Left ventricle myocardium inferior (tissue), 1 donor: ENCODE data around the gene FBXL12. TPM values are rescaled to one million over a fixed set of nuclear protein-coding genes. Genes with fewer than 3 reads are reported as not detected.
A peak's percentile ranks its signal among the peaks of the same experiment; 100 is the strongest.
"Not testable (repeated sequence)": the region's sequence is repeated elsewhere in the genome, so short reads cannot be mapped to it uniquely, and the experiment has no call there.

Experiments
- DNase-seq: peaks from one replicate; pipeline ENCODE4 v3.0.0-alpha.2; 2020
- H3K27ac ChIP-seq: fragments of 200-600 bp; replicated peaks from 2 replicates; pipeline ENCODE4 v1.8.0; 2021
- H3K27me3 ChIP-seq: fragments of 200-600 bp; 2 replicates; pipeline ENCODE4 v1.8.0; 2021; ENCODE audit warnings: low read depth
- H3K36me3 ChIP-seq: fragments of 200-600 bp; 2 replicates; pipeline ENCODE4 v1.8.0; 2021
- H3K4me1 ChIP-seq: fragments of 200-600 bp; 2 replicates; pipeline ENCODE4 v1.8.0; 2021
- H3K4me3 ChIP-seq: fragments of 200-600 bp; 2 replicates; pipeline ENCODE4 v1.8.0; 2021; ENCODE audit warnings: mild to moderate bottlenecking, moderate library complexity
- H3K9me3 ChIP-seq: fragments of 200-600 bp; replicated peaks from 2 replicates; pipeline ENCODE4 v1.8.0; 2021
- intact Hi-C: fragments of 100-400 bp; cut with micrococcal nuclease; formaldehyde crosslinking; loops from one replicate; pipeline ENCODE4 v1.11.0; 2022
- total RNA-seq: library from RNA; stranded (reverse); fragmentation: NEBNext Ultra II Directional; extraction: Animal tissue kit (Norgen Biotek cat#: 25700); gene quantifications from one replicate; pipeline ENCODE4 v1.2.1, GENCODE V29; 2021
- TF ChIP-seq, protein P1 (sequence below): fragments of 200-600 bp; IDR thresholded peaks from 2 replicates; pipeline ENCODE4 v1.8.0; 2021; ENCODE audit warnings: antibody characterized with exemption, mild to moderate bottlenecking, borderline replicate concordance
- donor health status: DM: no; HTN: yes; CAD: no; lungs with severe emphysema.

FBXL12 gene
- total RNA-seq, 1 donor from 2014 or later: 10.0 TPM

DNA sequence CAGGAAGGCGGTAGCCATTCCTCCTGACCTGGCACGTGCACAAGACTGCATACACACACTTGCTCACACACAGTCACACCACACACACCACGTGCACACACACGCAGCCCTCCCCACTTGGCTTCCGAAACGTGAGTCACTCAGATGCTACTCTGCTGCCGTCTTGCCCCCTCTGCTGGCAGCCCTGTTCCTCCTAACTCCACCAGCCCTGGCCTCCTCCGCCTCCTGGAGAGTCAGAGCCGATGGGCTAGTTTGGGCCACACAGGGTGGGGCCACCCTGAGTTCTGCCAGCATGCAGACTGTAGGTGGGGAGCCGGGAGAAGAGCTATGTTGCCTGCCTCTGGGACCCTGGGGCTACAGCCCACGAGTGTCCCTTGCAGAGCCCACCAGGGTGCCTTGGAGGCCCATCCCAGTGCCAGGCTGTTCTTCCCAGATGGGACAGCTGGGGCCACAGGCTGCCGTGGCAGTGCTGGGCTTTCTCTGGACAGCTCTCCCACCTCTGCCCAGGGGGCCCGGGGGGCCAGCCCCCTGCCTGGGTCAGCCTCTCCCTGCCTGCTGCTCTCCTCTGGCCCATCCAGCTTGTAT lies 28.3 kb upstream of the FBXL12 start:
- Histone ChIP-seq H3K4me1 (peaks cover 22% of the 10 kb centered on the region), H3K4me3 (no peak overlapping the region), H3K27ac (no peak overlapping the region), H3K9me3 (peaks cover 8% of the 10 kb centered on the region), H3K36me3 (peaks cover 77% of the 10 kb centered on the region), H3K27me3 (no peaks in the 10 kb centered on the region)
- intact Hi-C loops: no loop called here
- DNase-seq: no peak
- TF ChIP-seq, protein P1, sequence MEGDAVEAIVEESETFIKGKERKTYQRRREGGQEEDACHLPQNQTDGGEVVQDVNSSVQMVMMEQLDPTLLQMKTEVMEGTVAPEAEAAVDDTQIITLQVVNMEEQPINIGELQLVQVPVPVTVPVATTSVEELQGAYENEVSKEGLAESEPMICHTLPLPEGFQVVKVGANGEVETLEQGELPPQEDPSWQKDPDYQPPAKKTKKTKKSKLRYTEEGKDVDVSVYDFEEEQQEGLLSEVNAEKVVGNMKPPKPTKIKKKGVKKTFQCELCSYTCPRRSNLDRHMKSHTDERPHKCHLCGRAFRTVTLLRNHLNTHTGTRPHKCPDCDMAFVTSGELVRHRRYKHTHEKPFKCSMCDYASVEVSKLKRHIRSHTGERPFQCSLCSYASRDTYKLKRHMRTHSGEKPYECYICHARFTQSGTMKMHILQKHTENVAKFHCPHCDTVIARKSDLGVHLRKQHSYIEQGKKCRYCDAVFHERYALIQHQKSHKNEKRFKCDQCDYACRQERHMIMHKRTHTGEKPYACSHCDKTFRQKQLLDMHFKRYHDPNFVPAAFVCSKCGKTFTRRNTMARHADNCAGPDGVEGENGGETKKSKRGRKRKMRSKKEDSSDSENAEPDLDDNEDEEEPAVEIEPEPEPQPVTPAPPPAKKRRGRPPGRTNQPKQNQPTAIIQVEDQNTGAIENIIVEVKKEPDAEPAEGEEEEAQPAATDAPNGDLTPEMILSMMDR: peak; percentile 34

DNA sequence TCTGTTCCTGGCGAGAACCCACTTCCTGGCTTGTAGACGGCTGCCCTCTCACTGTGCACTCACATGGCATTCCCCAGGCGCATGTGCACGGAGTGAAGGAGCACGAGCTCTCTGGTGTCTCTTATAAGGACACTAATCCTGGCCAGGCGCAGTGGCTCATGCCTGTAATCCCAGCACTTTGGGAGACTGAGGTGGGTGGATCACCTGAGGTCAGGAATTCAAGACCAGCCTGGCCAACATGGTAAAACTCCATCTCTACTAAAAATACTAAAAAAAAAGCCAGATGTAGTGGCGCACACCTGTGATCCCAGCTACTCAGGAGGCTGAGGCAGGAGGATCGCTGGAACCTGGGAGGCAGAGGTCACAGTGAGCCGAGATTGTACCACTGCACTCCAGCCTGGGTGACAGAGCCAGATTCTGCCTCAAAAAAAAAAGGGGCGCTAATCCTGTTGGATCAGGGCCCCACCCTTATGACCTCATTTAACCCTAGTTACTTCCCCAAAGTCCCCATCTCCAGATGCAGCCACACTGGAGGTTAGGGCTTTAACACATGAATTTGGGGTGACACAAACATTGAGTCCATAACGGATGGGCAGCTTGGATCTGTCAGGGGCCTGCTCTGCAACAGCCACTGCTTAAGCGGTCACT lies 24.9 kb upstream of the FBXL12 start:
- H3K4me3 ChIP-seq, DNase-seq, H3K27me3 ChIP-seq, H3K27ac ChIP-seq, H3K9me3 ChIP-seq, intact Hi-C loops: not testable (repeated sequence)
- Histone ChIP-seq H3K36me3 (peaks cover 88% of the 10 kb centered on the region), H3K4me1 (peaks cover 33% of the 10 kb centered on the region)

DNA sequence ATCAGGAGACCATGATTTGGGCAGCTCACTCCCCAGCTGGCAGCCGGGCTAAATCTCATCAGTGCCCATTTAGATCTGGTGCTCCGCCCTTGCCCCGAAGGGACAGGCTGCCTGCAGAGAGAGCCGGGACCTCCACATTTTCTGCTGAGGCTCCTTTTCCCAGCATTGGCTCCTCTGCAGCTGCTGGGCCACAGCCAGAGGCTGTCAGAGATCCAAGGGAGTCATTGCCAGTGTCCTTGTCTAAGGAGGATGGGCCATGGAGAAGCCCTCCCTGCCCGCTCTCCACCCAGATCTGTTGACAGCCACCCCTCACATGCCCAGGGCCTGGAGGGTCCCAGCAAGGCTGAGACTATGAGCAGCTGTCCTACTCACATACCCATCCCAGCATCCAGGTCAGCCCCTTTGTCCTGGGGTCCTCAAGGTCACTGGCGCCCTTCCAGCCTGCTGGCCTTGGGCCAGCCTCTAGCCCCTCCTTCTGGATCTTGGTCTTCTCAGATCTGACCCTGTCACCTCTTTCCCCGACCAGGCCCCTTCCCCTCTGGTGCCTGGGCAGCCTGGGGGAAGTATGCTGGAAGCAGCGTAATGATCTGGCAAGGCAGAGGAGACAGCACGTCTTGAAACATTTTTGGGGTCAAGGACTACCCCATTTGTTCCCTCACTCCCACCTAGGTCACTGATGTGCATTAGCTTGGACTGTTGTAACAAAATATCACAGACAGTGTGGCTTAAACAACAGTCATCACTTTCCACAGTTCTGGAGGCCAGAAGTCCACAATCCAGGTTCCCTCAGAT lies 24.2 kb upstream of the FBXL12 start:
- intact Hi-C loops: no loop called here
- no peak overlapping the region for H3K4me3 ChIP-seq
- no peaks in the 10 kb centered on the region for H3K27me3 ChIP-seq

DNA sequence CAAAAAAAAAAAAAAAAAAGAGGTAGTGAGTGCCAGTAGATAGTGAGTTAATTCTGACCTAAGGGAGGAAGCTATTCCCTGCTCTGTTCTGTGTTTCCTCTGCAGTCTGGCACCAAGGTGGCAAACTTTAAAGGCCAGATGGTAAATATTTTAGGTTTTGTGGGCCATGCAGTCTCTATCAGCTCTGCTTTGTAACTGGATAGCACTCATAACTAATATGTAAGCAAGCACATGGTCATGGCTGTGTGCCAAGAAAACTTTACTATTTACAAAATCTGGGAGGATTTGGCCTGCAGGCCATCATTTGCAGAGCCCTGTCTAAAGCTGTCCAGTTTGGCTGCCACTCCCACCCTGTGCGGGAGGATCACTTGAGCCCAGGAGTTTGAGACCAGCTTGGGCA lies 20.5 kb upstream of the FBXL12 start:
- no peak for DNase-seq
- H3K36me3 ChIP-seq: peaks cover 63% of the 10 kb centered on the region
- H3K4me3 ChIP-seq: no peak overlapping the region
- no peak overlapping the region for H3K27ac ChIP-seq
- intact Hi-C loops: no loop called here
- H3K4me1 ChIP-seq: peaks cover 57% of the 10 kb centered on the region
- TF ChIP-seq, protein P1: no peak
- no peaks in the 10 kb centered on the region for H3K27me3 ChIP-seq
- H3K9me3 ChIP-seq: peaks cover 8% of the 10 kb centered on the region

More for the DNA sequence above, 24.2 kb upstream of the FBXL12 start:
- TF ChIP-seq, protein P1: no peak
- Histone ChIP-seq H3K27ac (no peak overlapping the region), H3K4me1 (peaks cover 40% of the 10 kb centered on the region), H3K36me3 (peaks cover 88% of the 10 kb centered on the region), H3K9me3 (peaks cover 8% of the 10 kb centered on the region)
- no peak for DNase-seq

DNA sequence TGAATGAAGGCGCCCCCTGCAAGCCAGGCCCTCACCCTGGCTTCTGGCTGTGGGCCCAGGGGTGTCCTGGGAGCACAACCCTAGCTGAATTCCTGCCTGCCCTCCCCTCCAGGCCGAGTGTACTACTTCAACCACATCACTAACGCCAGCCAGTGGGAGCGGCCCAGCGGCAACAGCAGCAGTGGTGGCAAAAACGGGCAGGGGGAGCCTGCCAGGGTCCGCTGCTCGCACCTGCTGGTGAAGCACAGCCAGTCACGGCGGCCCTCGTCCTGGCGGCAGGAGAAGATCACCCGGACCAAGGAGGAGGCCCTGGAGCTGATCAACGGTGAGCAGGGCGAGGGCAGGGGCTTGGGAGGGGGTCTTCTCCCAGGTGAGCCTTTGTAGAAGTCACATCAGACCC lies 19.4 kb upstream of the FBXL12 start:
- Histone ChIP-seq H3K4me3 (no peak overlapping the region), H3K9me3 (no peaks in the 10 kb centered on the region), H3K27me3 (no peaks in the 10 kb centered on the region), H3K27ac (no peak overlapping the region), H3K4me1 (peaks cover 59% of the 10 kb centered on the region), H3K36me3 (peaks cover 52% of the 10 kb centered on the region)
- intact Hi-C loops: no loop called here
- TF ChIP-seq, protein P1: no peak
- no peak for DNase-seq
